Left kidney (tissue), 2 donors: ENCODE measurements around the gene LINC00237. TPM values are rescaled to one million over a fixed set of nuclear protein-coding genes. Genes with fewer than 3 reads are reported as not detected.

Experiments
- DNase-seq: peaks from one replicate; pipeline ENCODE4 v3.0.0-alpha.2; 2013
- polyA plus RNA-seq: library from polyadenylated mRNA; unstranded; fragments of 120-200 nt; gene quantifications from one replicate; pipeline ENCODE4 v1.2.1, GENCODE V29; 2013; ENCODE audit not compliant: insufficient read length

The LINC00237 gene
- polyA plus RNA-seq, 1 donor: not detected

- DNase-seq: no peak
Observed at GRCh38 chr20:21049305-21049828, 56.8 kb downstream of the LINC00237 start.

- DNase-seq: no peak
Observed at GRCh38 chr20:21048841-21049273, 57.3 kb downstream of the LINC00237 start.

- no peak for DNase-seq
Observed at GRCh38 chr20:21047981-21048380, 58.2 kb downstream of the LINC00237 start.

GRCh38 chr20:21046413-21047070 is 59.6 kb downstream of the LINC00237 start:
- DNase-seq: no peak

Other genes starting within 250 kb of the LINC00237 start
- 46.6 TPM for gene KIZ, start 19.7 kb upstream of the LINC00237 start, polyA plus RNA-seq
- 113 TPM for gene XRN2, start 197.0 kb upstream of the LINC00237 start, polyA plus RNA-seq